Esophagus squamous epithelium (tissue), 4 donors: ENCODE results near the gene SPRYD7.

Source experiments
- POLR2A ChIP-seq, 4 donors: fragments of 450-650 bp; IDR thresholded peaks; one replicate each; pipeline ENCODE4 v1.6.1; 2017; ENCODE audit warnings: antibody characterized with exemption in 4 of 4, mild to moderate bottlenecking in 4 of 4, moderate library complexity in 3 of 4
- TF ChIP-seq, protein P1 (sequence below), 6 experiments: fragments of 450-650 bp in 4 of 6; fragments of 200-600 bp in 2 of 6; sonication (generic) in 2 of 6; IDR thresholded peaks; one replicate each; pipeline ENCODE4 v1.5.1; 2016 to 2019; ENCODE audit warnings: antibody characterized with exemption in 6 of 6, mild to moderate bottlenecking in 4 of 6, moderate library complexity in 4 of 6

DNA sequence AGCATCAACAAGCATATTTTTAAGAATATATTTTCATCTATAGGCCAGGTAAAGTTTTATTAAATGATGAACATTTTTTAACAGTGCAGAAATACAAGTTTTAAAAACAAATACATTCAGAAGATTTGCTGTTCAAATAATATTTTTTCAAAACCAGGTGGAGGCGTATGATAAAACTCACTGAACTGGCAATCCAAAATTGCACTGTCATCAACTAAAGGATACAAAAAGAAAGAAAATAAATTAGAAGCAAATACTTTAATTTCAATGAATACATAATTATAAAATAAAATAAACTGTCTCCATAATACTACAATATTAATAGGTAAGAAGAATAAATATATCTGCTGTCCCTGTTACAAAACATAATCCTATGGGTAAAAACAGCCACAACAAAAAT is 21.2 kb downstream of the SPRYD7 start:
- TF ChIP-seq, protein P1, sequence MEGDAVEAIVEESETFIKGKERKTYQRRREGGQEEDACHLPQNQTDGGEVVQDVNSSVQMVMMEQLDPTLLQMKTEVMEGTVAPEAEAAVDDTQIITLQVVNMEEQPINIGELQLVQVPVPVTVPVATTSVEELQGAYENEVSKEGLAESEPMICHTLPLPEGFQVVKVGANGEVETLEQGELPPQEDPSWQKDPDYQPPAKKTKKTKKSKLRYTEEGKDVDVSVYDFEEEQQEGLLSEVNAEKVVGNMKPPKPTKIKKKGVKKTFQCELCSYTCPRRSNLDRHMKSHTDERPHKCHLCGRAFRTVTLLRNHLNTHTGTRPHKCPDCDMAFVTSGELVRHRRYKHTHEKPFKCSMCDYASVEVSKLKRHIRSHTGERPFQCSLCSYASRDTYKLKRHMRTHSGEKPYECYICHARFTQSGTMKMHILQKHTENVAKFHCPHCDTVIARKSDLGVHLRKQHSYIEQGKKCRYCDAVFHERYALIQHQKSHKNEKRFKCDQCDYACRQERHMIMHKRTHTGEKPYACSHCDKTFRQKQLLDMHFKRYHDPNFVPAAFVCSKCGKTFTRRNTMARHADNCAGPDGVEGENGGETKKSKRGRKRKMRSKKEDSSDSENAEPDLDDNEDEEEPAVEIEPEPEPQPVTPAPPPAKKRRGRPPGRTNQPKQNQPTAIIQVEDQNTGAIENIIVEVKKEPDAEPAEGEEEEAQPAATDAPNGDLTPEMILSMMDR (IDR thresholded peaks at IDR 0.05) = no peak
- TF ChIP-seq POLR2A (IDR thresholded peaks at IDR 0.05) = no peak
